GOT3 (cell line): Measurements from ENCODE around the gene OCIAD1.

Experiments
- DNase-seq: peaks from one replicate; lab custom pipeline; 2025; ENCODE audit warnings: mixed read lengths; lab: John Stamatoyannopoulos, UW

Gene OCIAD1

GRCh38 chr4:48891028-48891619, 60.2 kb downstream of the OCIAD1 start:
- DNase-seq = no peak

GRCh38 chr4:48896845-48897244, 66.0 kb downstream of the OCIAD1 start:
- DNase-seq = no peak

GRCh38 chr4:48898733-48899431, 68.0 kb downstream of the OCIAD1 start:
- DNase-seq = no peak

- DNase-seq = no peak
These were observed 68.5 kb downstream of the OCIAD1 start for GRCh38 chr4:48899432-48899749.

- no peak for DNase-seq
These were observed 69.1 kb downstream of the OCIAD1 start for GRCh38 chr4:48899950-48900349.

- no peak for DNase-seq
These were observed 70.3 kb downstream of the OCIAD1 start for GRCh38 chr4:48901196-48901595.

- DNase-seq = no peak
These were observed 71.4 kb downstream of the OCIAD1 start for GRCh38 chr4:48902266-48902665.

GRCh38 chr4:48904101-48904500, 73.2 kb downstream of the OCIAD1 start:
- no peak for DNase-seq

GRCh38 chr4:48904541-48905142, 73.8 kb downstream of the OCIAD1 start:
- DNase-seq = no peak

GRCh38 chr4:48905363-48906015, 74.6 kb downstream of the OCIAD1 start:
- DNase-seq = no peak

GRCh38 chr4:48906206-48907173, 75.6 kb downstream of the OCIAD1 start, which contains the start of gene OCIAD2:
TSS of gene OCIAD2 (minus strand) at chr4:48906774. CDS start at chr4:48904549, 2,225 bp downstream.
- no peak for DNase-seq

GRCh38 chr4:48907706-48908477, 77.0 kb downstream of the OCIAD1 start:
- no peak for DNase-seq

- no peak for DNase-seq
These were observed 77.8 kb downstream of the OCIAD1 start for GRCh38 chr4:48908687-48909086.

GRCh38 chr4:48909697-48910096, 78.8 kb downstream of the OCIAD1 start:
- peak; percentile 55 for DNase-seq

- DNase-seq = no peak
These were observed 79.6 kb downstream of the OCIAD1 start for GRCh38 chr4:48910511-48910910.
